Small intestine (tissue), 7 donors: ENCODE results near the gene GLG1. TPM values are rescaled to one million over a fixed set of nuclear protein-coding genes. Genes with fewer than 3 reads are reported as not detected.

Experiments
- DNase-seq, 2 donors: peaks; one replicate each; pipeline versions ENCODE4 v3.0.0 to v3.0.0-alpha.2; 2013
- FAIRE-seq: peaks from 2 replicates; lab custom pipeline; 2012; peaks lifted over from hg19 to GRCh38; lab: Jason Lieb, UNC
- H3K27ac ChIP-seq, 3 donors: one replicate each; pipeline ENCODE4 v1.5.1; 2013; ENCODE audit warnings: low read length in 2 of 3, mild to moderate bottlenecking in 2 of 3, control low read depth in 1 of 3, inconsistent platforms in 1 of 3, low read depth in 1 of 3, moderate library complexity in 1 of 3
- H3K27me3 ChIP-seq, 3 donors: one replicate each; pipeline ENCODE4 v1.6.1; 2013; ENCODE audit warnings: low read length in 3 of 3, inconsistent platforms in 1 of 3; ENCODE audit not compliant: control insufficient read depth in 3 of 3, insufficient read depth in 3 of 3
- H3K36me3 ChIP-seq, 3 donors: one replicate each; pipeline ENCODE4 v1.6.1; 2013; ENCODE audit warnings: low read length in 3 of 3, inconsistent platforms in 1 of 3, low read depth in 1 of 3, mild to moderate bottlenecking in 1 of 3, moderate library complexity in 1 of 3; ENCODE audit not compliant: control insufficient read depth in 3 of 3, insufficient read depth in 2 of 3
- H3K4me1 ChIP-seq, 3 donors: one replicate each; pipeline ENCODE4 v1.6.1; 2013; ENCODE audit warnings: low read length in 2 of 3, inconsistent platforms in 1 of 3, low read depth in 1 of 3, mild to moderate bottlenecking in 1 of 3, moderate library complexity in 1 of 3; ENCODE audit not compliant: control insufficient read depth in 3 of 3, insufficient read depth in 2 of 3
- H3K4me3 ChIP-seq, 3 donors: one replicate each; pipeline ENCODE4 v1.5.1; 2013; ENCODE audit warnings: low read length in 3 of 3, control low read depth in 1 of 3, inconsistent platforms in 1 of 3, low read depth in 1 of 3, mild to moderate bottlenecking in 1 of 3, moderate library complexity in 1 of 3
- H3K9me3 ChIP-seq, 2 donors: one replicate each; pipeline ENCODE4 v1.6.1; 2013; ENCODE audit warnings: low read depth in 1 of 2, low read length in 1 of 2; ENCODE audit not compliant: control insufficient read depth in 2 of 2, insufficient read depth in 1 of 2
- WGBS, 3 donors: extraction: QIAGEN DNeasy Blood & Tissue Kit; methylation state at CpG; one replicate each; pipeline ENCODE4 v1.1.7; 2013; 5-methylcytosine and 5-hydroxymethylcytosine counted together
- polyA plus RNA-seq, 4 donors: library from polyadenylated mRNA; stranded (reverse) in 3 of 4; unstranded in 1 of 4; fragments of 200-250 nt in 3 of 4; fragments of 120-200 nt in 1 of 4; gene quantifications; one replicate each; pipeline versions ENCODE4 v1.2.1 to v1.2.3, GENCODE V29; 2013
- donor health status: healthy with polysubstance abuse.
- donor health status: control.
- donor health status: control.
- donor health status: Bipolar disorder and iron deficiency.
- donor health status: healthy.

The GLG1 gene
- polyA plus RNA-seq, 4 donors: 12.2 to 102 (median 28.2) TPM

DNA sequence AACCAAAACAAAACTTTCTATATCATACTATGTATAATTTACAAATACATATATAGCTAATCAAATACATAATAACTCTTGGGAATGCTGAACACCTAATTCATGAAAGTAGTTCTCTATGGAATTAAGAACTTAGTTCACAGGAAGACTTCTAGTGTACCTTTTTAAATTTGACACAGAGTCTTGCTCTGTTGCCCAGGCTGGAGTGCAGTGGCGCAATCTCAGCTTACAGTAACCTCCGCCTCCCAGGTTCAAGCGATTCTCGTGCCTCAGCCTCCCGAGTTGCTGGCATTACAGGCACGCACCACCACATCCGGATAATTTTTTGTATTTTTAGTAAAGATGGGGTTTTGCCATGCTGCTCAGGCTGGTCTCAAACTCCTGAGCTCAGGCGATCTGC is 35.1 kb upstream of the GLG1 start:
- H3K9me3 ChIP-seq: no peaks in the 10 kb centered on the region
- DNase-seq (no peak), FAIRE-seq (no peak)
- no peaks in the 10 kb centered on the region for H3K4me1 ChIP-seq
- no peak overlapping the region for H3K27ac ChIP-seq
- H3K27me3 ChIP-seq: no peaks in the 10 kb centered on the region
- no peak overlapping the region for H3K4me3 ChIP-seq
- peaks cover 10 to 46% (median 11%) of the 10 kb centered on the region in 3 donors for H3K36me3 ChIP-seq
- 95 to 98% (median 97%) methylated on average over 8 of the region's 8 CpGs for WGBS, 3 donors

DNA sequence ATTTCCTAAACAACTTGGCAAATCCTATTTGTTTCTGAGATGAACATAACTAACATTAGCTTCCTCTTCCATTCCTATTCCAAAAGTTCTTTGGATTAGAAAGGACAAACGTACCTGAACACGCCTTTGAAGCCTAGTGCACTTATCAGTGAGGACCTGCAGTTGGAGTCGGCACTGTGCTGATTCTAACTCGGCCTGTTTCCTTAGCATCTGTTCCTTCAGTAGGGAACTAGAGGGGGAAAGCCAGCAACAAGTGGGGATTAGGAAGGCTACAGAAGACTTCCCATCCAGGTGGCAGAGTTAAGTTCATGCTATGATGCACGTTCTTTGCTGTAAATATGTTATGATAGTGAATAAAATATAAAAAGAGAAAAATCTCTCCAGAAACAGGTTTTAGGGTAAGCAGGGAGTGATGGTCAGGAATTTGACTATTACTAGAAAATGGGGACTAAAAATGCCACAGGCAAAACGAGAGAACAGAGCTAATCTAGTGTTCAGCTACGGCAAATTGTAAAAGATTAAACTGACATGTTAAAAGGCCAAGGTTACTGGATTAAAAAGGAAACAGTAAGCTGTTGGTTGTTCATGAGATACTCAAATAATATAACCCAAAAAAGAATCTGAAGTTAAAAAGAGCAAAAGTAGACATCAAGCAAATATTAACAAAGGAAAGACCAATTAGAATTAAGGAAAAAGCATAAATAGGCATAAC is 31.0 kb upstream of the GLG1 start:
- peaks cover 0 to 5% (median 0%) of the 10 kb centered on the region in 3 donors for H3K4me1 ChIP-seq
- no peaks in the 10 kb centered on the region for H3K9me3 ChIP-seq
- no peak overlapping the region for H3K4me3 ChIP-seq
- H3K27ac ChIP-seq: no peak overlapping the region
- H3K27me3 ChIP-seq: no peaks in the 10 kb centered on the region
- DNase-seq (no peak), FAIRE-seq (no peak)
- peaks cover 2 to 48% (median 4%) of the 10 kb centered on the region in 3 donors for H3K36me3 ChIP-seq
- WGBS, 3 donors: 68 to 82% (median 74%) methylated on average over 7 of the region's 7 CpGs

DNA sequence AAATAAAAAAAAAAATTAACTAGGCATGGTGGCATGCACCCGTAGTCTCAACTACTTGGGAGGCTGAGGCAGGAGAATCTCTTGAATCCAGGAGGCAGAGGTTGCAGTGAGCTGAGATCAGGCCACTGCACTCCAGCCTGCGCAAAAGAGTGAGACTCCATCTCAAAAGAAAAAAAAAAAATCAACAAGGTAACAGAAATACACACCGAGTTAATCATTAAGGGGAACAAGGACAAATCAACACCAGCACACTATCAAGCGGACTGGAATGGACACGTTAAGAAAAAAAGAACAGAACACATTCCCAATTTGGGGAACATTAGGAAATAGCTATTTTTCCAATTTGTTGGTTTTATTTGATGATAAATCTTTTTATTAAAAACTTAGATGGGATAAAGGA is 28.4 kb upstream of the GLG1 start:
- no peak overlapping the region for H3K27ac ChIP-seq
- no peaks in the 10 kb centered on the region for H3K27me3 ChIP-seq
- H3K4me3 ChIP-seq: no peak overlapping the region
- DNase-seq: peak in 1 of 2 donors; percentile 34
- peaks cover 0 to 5% (median 0%) of the 10 kb centered on the region in 3 donors for H3K4me1 ChIP-seq
- H3K36me3 ChIP-seq: peaks cover 7 to 55% (median 11%) of the 10 kb centered on the region in 3 donors
- no peak for FAIRE-seq
- WGBS, 3 donors: 42 to 60% (median 52%) methylated on average over 5 of the region's 5 CpGs
- H3K9me3 ChIP-seq: no peaks in the 10 kb centered on the region

DNA sequence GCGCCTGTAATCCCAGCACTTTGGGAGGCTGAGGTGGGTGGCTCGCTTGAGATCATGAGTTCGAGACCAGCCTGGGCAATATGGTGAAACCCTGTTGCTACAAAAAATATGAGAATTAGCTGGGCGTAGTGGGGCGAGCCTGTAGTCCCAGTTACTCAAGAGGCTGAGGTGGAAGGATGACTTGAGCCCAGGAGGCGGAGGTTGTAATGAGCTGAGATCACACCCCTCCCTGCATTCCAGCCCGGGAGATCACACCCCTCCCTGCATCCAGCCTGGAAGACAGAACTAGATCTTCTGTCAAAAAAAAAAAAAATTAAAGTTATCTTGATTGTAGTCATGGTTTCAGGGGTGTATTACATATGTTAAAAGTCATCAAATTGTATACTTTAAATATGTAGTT is 26.8 kb upstream of the GLG1 start:
- Histone ChIP-seq H3K4me1 (peaks cover 0 to 5% (median 0%) of the 10 kb centered on the region in 3 donors), H3K36me3 (peaks cover 11 to 62% (median 16%) of the 10 kb centered on the region in 3 donors), H3K4me3 (no peak overlapping the region), H3K27ac (no peak overlapping the region), H3K27me3 (no peaks in the 10 kb centered on the region), H3K9me3 (no peaks in the 10 kb centered on the region)
- DNase-seq: no peak
- 85 to 88% (median 86%) methylated on average over 7 of the region's 7 CpGs for WGBS, 3 donors
- FAIRE-seq: no peak

DNA sequence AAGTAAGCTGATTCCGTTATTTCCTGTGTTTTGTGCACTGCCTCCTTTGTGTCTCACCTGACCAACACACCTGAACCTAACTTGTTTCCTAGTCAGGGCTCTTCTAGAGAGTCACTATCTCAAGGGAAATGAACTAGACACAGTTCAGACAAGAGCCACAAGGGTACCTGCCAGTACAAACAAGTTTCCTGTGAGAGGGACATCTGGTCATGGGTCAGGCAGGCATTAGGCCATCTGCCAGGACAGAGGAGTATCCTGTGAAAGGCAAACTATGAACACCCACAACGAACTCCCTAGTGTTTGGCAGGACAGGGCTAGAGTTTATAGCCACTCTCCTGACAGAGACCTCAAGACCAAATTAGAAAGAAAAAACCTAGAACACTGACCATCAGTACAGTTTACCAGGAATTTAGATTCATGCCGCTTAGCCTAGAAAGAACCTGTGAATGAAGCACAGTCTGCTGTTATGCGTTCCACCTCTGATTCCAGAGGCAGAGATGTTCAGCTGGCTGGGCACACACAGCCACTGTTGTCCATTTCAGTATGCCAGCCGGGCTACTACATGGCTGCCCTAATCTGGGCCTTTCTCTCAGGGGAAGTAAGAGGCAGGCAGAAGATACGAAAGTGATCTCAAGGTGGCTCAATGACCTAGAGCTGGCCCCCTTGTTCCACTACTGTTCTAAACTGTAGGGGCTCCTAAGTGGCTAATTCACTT is 20.7 kb upstream of the GLG1 start:
- H3K27ac ChIP-seq: no peak overlapping the region
- H3K27me3 ChIP-seq: no peaks in the 10 kb centered on the region
- no peaks in the 10 kb centered on the region for H3K4me1 ChIP-seq
- no peaks in the 10 kb centered on the region for H3K9me3 ChIP-seq
- no peak for FAIRE-seq
- 80 to 84% (median 82%) methylated on average over 6 of the region's 6 CpGs for WGBS, 3 donors
- DNase-seq: no peak
- no peak overlapping the region for H3K4me3 ChIP-seq
- H3K36me3 ChIP-seq: peaks cover 23 to 62% (median 33%) of the 10 kb centered on the region in 3 donors

DNA sequence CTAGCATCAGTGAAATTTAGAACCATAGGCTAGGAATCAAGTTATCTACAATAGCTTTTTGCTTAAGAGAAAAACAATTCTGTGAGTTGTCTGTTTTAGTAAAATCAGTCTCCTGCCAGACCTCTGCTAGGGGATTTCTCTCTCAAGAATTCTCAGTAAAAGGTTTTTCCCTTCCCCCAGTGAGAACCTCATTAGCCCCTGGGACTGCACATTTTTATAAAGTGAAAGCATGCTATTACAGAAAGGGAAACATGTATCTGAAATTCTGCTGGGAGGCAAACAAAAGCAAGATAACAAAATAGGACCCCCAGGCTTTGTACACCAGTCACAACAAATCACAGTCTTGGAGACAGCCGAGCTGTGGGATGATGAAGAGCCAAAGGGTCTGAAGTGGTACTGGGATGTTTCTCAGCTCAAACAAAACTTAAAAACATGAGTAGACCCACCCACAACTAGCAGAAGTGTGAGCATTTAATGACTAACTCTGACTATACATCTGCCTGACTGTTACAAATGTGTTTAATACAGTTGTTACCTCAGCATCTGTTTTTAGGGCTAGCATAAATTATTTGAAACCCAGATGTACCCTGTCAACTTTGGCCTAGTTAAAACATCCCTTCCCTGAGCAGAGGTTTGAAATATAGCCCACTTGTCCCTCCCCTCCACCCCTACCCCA is 20.0 kb upstream of the GLG1 start:
- Histone ChIP-seq H3K36me3 (peaks cover 23 to 59% (median 29%) of the 10 kb centered on the region in 3 donors), H3K27me3 (no peaks in the 10 kb centered on the region), H3K9me3 (no peaks in the 10 kb centered on the region), H3K27ac (no peak overlapping the region), H3K4me1 (no peaks in the 10 kb centered on the region), H3K4me3 (no peak overlapping the region)
- DNase-seq: no peak
- 0 to 44% (median 6%) methylated on average over 1 of the region's 1 CpG for WGBS, 3 donors
- no peak for FAIRE-seq

DNA sequence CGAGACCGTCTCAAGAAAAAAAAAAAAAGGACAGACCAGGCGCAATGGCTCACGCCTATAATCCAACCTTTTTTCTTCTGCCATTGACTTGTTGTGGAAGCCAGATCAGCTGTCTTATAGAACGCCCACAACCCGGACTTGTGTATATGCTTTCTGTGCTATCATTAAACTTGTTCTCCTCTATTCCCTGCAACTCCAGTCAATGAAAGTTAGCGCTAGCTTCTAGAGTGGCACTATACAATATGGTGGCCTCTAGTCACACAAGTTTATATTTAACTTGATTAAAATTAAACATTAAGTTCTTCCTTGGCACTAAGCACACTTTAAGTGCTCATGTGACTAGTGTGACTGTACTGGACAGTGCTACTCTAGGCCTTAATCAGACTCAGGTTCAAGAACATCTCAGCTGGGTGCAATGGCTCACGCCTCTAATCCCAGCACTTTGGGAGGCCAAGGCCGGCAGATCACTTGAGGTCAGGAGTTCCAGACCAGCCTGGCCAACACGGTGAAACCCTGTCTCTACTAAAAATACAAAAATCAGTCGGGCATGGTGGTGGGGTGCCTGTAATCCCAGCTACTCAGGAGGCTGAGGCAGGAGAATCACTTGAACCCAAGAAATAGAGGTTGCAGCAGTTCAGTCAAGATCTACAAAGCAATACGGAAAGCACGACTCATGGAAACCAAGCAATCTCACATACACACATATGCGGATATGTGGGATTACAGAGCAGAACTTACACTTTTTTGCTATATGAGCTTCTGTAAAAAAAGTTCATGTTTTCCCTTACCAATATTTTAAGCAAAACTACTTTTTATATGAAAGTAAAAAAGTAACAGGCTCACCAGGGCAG is 18.8 kb upstream of the GLG1 start:
- Histone ChIP-seq H3K4me1 (no peaks in the 10 kb centered on the region), H3K27me3 (no peaks in the 10 kb centered on the region), H3K4me3 (no peak overlapping the region), H3K36me3 (peaks cover 20 to 55% (median 30%) of the 10 kb centered on the region in 3 donors), H3K27ac (no peak overlapping the region), H3K9me3 (no peaks in the 10 kb centered on the region)
- DNase-seq (no peak), FAIRE-seq (no peak)
- 90 to 94% (median 93%) methylated on average over 14 of the region's 14 CpGs for WGBS, 3 donors

DNA sequence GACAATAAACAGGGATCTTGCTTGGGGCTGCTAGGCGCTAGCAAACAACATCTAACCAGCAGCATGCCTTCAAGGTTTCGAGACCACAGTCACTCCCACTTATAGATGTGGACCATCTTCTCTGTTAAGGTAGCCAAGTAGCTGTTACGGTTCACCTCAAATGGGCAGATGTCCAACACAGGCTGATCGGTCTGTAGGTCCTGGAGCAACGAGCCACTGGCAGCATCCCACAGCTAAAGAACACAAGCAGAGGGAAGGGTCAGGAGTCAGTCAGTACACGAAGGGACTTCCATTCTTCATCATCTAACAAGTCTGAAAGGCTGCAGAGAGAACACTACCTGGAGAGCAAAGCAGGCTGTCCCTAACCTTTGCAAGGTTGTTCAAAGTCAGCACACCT is 16.9 kb upstream of the GLG1 start:
- Histone ChIP-seq H3K27me3 (no peaks in the 10 kb centered on the region), H3K4me3 (no peak overlapping the region), H3K27ac (no peak overlapping the region), H3K9me3 (no peaks in the 10 kb centered on the region), H3K36me3 (peaks cover 15 to 49% (median 29%) of the 10 kb centered on the region in 3 donors), H3K4me1 (no peaks in the 10 kb centered on the region)
- DNase-seq (no peak), FAIRE-seq (no peak)
- 84 to 87% (median 85%) methylated on average over 6 of the region's 6 CpGs for WGBS, 3 donors
